ENCODE data around the gene KDELR3. TPM values are rescaled to one million over a fixed set of nuclear protein-coding genes. Genes with fewer than 3 reads are reported as not detected.

Gene KDELR3
- polyA plus RNA-seq, 1 of the 3 experiments (the other 2 are of a cell fraction), result 17.1 TPM

DNA sequence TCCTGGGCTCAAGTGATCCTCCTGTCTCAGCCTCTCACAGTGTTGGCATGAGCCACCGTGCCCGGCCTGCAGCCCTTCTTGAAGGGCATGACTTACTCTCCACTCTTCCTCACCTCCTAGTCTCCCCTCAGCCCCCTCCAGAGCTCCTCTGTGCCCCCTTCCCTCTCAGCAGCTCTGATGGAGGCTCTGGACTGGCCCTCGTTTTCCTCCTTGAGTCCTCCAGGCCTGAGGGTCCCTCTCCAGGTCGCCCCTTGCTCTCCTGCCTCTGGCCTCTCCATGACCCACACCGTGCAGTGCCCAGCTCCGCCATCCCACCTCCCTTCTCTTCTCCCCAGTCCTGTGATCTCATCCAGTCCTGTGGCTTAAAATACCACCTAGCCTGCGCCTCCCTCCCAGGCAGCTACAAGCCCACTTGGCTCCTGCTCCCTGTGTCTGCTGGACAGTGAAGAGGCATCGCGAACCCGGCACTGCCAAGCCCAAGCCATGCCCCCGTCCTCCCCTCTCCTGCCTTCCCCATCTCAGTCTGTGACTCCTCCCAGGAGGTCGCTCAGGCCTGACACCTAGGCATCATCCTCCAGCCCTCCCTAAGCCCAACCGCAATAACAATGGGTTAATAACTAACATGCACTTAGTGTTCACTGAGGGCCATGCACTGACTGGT, 24.8 kb upstream of the KDELR3 start:
- no peaks in the 10 kb centered on the region for H3K27me3 ChIP-seq (ENCODE audit: insufficient read depth)
- H3K36me3 ChIP-seq (replicated peaks in 1 of 2; ENCODE audit: control insufficient read depth in 1 of 2, insufficient read depth in 2 of 2, low read length in 1 of 2), result no peaks in the 10 kb centered on the region
- DNase-seq, result no peak
- H3K4me2 ChIP-seq, result no peak overlapping the region
- H3K79me2 ChIP-seq (ENCODE audit: insufficient read depth), result no peaks in the 10 kb centered on the region
- H3K9me2 ChIP-seq, result no peaks in the 10 kb centered on the region
- ChIA-PET CTCF (no interaction called here), POLR2A (no interaction called here)
- WGBS (ENCODE audit: low lambda C conversion rate), result 75% methylated on average over 6 of the region's 13 CpGs
- no peak overlapping the region for H3K4me3 ChIP-seq (ENCODE audit: low read depth in 2 of 2, low read length in 1 of 2)
- no peak overlapping the region for H3K27ac ChIP-seq (ENCODE audit: low read depth in 2 of 2, low read length in 1 of 2)
- no peaks in the 10 kb centered on the region for H3F3A ChIP-seq (replicated peaks; ENCODE audit: insufficient read depth)
- no peak for TF ChIP-seq EZH2phosphoT487 (IDR thresholded peaks at IDR 0.05; ENCODE audit: borderline replicate concordance, low read depth)
- TF ChIP-seq, protein P1, sequence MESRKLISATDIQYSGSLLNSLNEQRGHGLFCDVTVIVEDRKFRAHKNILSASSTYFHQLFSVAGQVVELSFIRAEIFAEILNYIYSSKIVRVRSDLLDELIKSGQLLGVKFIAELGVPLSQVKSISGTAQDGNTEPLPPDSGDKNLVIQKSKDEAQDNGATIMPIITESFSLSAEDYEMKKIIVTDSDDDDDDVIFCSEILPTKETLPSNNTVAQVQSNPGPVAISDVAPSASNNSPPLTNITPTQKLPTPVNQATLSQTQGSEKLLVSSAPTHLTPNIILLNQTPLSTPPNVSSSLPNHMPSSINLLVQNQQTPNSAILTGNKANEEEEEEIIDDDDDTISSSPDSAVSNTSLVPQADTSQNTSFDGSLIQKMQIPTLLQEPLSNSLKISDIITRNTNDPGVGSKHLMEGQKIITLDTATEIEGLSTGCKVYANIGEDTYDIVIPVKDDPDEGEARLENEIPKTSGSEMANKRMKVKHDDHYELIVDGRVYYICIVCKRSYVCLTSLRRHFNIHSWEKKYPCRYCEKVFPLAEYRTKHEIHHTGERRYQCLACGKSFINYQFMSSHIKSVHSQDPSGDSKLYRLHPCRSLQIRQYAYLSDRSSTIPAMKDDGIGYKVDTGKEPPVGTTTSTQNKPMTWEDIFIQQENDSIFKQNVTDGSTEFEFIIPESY (IDR thresholded peaks at IDR 0.05; ENCODE audit: borderline replicate concordance, low read depth), result no peak
- no peak for TF ChIP-seq RFX5 (IDR thresholded peaks at IDR 0.05; ENCODE audit: low read length)
- TF ChIP-seq RCOR1 (IDR thresholded peaks at IDR 0.05; ENCODE audit: low read length), result no peak
- no peak for TF ChIP-seq FOXJ3 (CRISPR knock-in tag; IDR thresholded peaks at IDR 0.05)
- TF ChIP-seq MEF2A (IDR thresholded peaks at IDR 0.05; ENCODE audit: borderline replicate concordance, low read depth), result no peak
- no peak for TF ChIP-seq NRF1 (IDR thresholded peaks at IDR 0.05; ENCODE audit: low read depth, low read length)
- TF ChIP-seq, protein P2, sequence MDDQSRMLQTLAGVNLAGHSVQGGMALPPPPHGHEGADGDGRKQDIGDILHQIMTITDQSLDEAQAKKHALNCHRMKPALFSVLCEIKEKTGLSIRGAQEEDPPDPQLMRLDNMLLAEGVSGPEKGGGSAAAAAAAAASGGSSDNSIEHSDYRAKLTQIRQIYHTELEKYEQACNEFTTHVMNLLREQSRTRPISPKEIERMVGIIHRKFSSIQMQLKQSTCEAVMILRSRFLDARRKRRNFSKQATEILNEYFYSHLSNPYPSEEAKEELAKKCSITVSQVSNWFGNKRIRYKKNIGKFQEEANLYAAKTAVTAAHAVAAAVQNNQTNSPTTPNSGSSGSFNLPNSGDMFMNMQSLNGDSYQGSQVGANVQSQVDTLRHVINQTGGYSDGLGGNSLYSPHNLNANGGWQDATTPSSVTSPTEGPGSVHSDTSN (IDR thresholded peaks at IDR 0.05), result no peak
- TF ChIP-seq SMC3 (IDR thresholded peaks at IDR 0.05; ENCODE audit: low read depth, low read length), result no peak
- no peak for TF ChIP-seq TAF1 (IDR thresholded peaks at IDR 0.05; ENCODE audit: borderline replicate concordance, low read depth, low read length)
- TF ChIP-seq POLR2AphosphoS5 (IDR thresholded peaks at IDR 0.05; ENCODE audit: low read depth, low read length), result no peak
- TF ChIP-seq, protein P3, sequence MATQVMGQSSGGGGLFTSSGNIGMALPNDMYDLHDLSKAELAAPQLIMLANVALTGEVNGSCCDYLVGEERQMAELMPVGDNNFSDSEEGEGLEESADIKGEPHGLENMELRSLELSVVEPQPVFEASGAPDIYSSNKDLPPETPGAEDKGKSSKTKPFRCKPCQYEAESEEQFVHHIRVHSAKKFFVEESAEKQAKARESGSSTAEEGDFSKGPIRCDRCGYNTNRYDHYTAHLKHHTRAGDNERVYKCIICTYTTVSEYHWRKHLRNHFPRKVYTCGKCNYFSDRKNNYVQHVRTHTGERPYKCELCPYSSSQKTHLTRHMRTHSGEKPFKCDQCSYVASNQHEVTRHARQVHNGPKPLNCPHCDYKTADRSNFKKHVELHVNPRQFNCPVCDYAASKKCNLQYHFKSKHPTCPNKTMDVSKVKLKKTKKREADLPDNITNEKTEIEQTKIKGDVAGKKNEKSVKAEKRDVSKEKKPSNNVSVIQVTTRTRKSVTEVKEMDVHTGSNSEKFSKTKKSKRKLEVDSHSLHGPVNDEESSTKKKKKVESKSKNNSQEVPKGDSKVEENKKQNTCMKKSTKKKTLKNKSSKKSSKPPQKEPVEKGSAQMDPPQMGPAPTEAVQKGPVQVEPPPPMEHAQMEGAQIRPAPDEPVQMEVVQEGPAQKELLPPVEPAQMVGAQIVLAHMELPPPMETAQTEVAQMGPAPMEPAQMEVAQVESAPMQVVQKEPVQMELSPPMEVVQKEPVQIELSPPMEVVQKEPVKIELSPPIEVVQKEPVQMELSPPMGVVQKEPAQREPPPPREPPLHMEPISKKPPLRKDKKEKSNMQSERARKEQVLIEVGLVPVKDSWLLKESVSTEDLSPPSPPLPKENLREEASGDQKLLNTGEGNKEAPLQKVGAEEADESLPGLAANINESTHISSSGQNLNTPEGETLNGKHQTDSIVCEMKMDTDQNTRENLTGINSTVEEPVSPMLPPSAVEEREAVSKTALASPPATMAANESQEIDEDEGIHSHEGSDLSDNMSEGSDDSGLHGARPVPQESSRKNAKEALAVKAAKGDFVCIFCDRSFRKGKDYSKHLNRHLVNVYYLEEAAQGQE (IDR thresholded peaks at IDR 0.05; ENCODE audit: low read depth, low read length), result no peak
- TF ChIP-seq GATA2 (CRISPR knock-in tag; IDR thresholded peaks at IDR 0.05), result no peak
- TF ChIP-seq, protein P4, sequence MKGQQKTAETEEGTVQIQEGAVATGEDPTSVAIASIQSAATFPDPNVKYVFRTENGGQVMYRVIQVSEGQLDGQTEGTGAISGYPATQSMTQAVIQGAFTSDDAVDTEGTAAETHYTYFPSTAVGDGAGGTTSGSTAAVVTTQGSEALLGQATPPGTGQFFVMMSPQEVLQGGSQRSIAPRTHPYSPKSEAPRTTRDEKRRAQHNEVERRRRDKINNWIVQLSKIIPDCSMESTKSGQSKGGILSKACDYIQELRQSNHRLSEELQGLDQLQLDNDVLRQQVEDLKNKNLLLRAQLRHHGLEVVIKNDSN (IDR thresholded peaks at IDR 0.05; ENCODE audit: borderline replicate concordance, low read depth), result no peak
- TF ChIP-seq GABPA (IDR thresholded peaks at IDR 0.05; ENCODE audit: low read depth), result no peak
- no peak for TF ChIP-seq FOXM1 (IDR thresholded peaks at IDR 0.05; ENCODE audit: low read depth)
- no peak for TF ChIP-seq YY1 (IDR thresholded peaks at IDR 0.05; ENCODE audit: low read depth)
- no peak for TF ChIP-seq EP300 (IDR thresholded peaks at IDR 0.05; ENCODE audit: borderline replicate concordance in 1 of 2, low read depth in 1 of 2, low read length in 1 of 2)
- H4K20me1 ChIP-seq (ENCODE audit: insufficient read depth), result no peaks in the 10 kb centered on the region
- no peaks in the 10 kb centered on the region for H3K4me1 ChIP-seq (ENCODE audit: control insufficient read depth in 1 of 2, insufficient read depth in 2 of 2, low read depth in 1 of 2, low read length in 1 of 2)
- no peaks in the 10 kb centered on the region for H3K9me3 ChIP-seq
- H3K9ac ChIP-seq, result no peak overlapping the region
- no peak overlapping the region for H2AFZ ChIP-seq (ENCODE audit: low read depth)
